ENCODE results near the gene FKBP6.
"Not testable (repeated sequence)": the region's sequence is repeated elsewhere in the genome, so short reads cannot be mapped to it uniquely, and the experiment has no call there.

Gene FKBP6, protein sequence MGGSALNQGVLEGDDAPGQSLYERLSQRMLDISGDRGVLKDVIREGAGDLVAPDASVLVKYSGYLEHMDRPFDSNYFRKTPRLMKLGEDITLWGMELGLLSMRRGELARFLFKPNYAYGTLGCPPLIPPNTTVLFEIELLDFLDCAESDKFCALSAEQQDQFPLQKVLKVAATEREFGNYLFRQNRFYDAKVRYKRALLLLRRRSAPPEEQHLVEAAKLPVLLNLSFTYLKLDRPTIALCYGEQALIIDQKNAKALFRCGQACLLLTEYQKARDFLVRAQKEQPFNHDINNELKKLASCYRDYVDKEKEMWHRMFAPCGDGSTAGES

DNA sequence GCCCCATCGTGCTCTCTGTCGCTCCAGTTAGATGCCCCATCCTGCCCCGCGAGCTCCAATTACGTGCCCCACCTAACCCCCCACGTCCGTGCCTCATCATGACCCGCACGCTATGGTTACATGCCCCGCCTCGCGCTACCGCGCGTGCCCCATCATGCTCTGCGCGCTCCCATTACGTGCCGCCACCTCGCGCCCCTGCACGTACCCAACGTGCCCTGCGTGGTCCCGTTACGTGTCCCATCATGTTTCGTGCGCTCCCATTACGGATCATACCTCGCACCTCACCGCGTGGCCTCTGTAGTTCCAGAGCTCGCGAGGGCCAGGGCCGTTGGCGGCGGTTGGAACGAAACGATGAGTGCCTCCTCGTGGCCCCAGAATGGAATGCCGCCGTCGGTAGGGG lies at the start of gene FKBP6, which contains the start of gene TRIM50:
TSS of gene FKBP6 (plus strand) at position 240 of the 400 bp plus-strand sequence. CDS start 268 bp downstream, outside the sequence.
TSS of gene TRIM50 (minus strand) at position 161 of the 400 bp plus-strand sequence. CDS start 3,295 bp downstream, outside the sequence.
- in situ Hi-C loops (cut with MboI; ENCODE audit: low sequenced_read_pairs), result not testable (repeated sequence)

DNA sequence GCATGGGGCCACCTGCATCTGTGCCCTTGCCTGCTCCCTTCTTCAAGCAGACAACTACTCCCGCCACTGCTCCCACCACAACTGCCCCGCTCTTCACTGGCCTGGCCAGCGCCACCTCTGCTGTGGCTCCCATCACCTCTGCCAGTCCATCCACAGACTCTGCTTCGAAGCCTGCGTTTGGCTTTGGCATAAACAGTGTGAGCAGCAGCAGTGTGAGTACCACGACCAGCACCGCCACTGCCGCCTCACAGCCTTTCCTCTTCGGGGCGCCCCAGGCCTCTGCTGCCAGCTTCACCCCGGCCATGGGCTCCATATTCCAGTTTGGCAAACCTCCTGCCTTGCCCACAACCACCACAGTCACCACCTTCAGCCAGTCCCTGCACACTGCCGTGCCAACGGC lies 30.7 kb upstream of the FKBP6 start:
- in situ Hi-C loops (cut with MboI; ENCODE audit: low sequenced_read_pairs), result not testable (repeated sequence)

DNA sequence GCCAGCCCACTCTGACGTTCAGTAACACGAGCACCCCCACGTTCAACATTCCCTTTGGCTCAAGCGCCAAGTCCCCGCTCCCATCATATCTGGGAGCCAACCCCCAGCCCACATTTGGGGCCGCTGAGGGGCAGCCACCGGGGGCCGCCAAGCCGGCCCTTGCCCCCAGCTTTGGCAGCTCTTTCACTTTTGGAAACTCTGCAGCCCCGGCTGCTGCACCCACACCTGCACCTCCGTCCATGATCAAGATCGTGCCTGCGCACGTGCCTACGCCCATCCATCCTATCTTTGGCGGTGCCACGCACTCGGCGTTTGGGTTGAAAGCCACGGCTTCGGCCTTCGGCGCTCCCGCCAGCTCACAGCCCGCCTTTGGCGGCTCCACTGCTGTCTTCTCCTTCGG lies 30.3 kb upstream of the FKBP6 start:
- in situ Hi-C loops (cut with MboI; ENCODE audit: low sequenced_read_pairs), result not testable (repeated sequence)

DNA sequence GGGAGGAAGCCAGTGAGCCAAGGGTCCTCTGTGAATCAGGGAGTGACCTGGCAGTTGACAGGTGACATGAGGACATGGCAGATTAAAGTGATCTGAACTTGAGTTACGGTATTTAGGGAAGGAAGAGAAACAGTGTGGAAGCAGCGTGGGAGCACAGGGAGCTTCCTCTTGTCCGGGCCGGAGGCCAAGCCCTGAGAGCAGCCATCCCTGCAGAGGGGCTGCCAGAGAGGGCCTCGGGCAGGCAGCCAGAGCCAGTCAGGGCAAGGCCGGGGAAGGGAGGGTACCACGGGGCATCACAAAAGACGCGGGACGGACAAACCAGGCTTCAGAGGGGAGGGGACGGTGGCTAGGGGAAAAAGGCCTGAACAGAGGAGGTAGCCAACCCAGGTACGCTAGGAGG lies 28.1 kb upstream of the FKBP6 start:
- in situ Hi-C loops (cut with MboI; ENCODE audit: low sequenced_read_pairs), result not testable (repeated sequence)

DNA sequence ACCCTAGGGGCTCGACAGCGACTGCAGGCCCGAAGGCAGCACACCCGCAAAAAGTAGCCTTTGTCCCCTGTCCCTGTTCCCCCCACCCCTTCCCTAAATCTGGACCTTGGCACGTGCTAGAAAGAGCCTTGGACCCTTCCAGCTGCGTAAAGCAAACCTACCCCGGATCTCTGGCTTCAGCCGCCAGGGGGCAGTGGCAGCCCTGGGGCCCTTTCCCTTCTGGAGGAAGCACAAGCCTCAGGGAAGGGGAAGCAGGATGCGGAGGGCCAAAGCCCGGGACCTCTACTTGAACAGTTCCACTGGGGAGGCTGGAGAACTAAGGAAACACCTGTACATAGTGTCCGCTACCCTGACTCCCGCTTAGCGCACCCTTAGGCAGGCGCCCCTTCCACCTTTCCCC lies 26.9 kb upstream of the FKBP6 start:
- in situ Hi-C loops (cut with MboI; ENCODE audit: low sequenced_read_pairs), result not testable (repeated sequence)

DNA sequence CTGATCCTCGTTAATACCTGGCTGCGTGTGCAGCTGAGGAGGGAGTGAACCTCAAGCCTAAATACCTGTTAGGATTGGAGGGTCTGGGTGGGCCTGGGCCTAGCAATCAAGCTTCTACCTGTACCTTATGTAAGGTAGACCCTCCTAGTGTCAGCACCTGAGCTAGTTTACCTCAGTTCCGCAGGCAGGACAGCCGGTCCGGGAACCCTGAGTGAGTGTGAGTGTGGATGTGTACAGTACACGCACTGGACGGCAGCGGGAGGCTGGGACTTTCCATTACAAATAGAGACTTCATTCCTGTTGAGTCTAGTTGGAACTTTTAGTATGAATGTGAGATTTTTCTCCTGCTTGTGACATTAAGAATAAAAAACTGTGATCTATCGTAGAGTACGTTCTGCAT lies 25.1 kb upstream of the FKBP6 start:
- in situ Hi-C loops (cut with MboI; ENCODE audit: low sequenced_read_pairs), result not testable (repeated sequence)

DNA sequence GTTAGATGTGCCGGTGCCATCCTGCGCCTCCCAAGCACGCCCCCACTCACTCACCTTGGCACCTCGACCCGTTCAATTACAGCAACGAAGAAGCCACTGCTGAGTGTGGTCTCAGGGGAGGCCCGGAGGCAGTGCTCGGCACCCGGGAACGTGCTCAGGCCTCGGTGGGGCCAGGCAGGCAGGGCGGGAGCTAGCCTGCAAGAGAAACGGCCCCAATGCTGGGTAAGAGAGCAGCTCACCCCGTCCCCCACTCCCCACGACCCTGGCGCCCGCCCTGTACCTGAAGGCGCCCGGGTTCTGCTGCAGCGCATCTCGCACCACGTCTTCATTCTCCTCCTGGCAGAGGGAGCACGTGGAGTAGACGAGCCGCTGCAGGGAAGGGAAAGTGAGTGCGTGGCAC lies 24.4 kb upstream of the FKBP6 start:
- in situ Hi-C loops (cut with MboI; ENCODE audit: low sequenced_read_pairs), result no loop called here

DNA sequence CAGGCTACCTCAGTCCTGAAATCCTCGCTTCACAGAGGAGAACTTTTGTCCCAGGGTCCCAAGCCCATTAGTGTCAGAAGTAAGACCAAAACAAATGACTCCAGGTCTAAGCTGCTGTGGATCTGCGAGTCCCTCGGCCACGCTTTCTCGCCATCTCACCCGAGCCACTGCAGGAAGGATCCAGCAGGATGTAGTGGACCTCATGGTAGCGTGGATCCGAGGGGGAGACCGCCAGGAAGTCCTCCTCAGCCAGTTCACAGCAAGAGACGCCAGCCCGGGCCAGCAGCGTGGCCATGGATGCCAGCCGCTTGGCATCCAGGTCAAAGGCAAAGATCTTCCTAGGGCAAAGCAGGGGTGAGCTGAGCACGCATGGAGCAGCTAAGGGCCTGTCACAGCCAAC lies 23.9 kb upstream of the FKBP6 start:
- in situ Hi-C loops (cut with MboI; ENCODE audit: low sequenced_read_pairs), result no loop called here

DNA sequence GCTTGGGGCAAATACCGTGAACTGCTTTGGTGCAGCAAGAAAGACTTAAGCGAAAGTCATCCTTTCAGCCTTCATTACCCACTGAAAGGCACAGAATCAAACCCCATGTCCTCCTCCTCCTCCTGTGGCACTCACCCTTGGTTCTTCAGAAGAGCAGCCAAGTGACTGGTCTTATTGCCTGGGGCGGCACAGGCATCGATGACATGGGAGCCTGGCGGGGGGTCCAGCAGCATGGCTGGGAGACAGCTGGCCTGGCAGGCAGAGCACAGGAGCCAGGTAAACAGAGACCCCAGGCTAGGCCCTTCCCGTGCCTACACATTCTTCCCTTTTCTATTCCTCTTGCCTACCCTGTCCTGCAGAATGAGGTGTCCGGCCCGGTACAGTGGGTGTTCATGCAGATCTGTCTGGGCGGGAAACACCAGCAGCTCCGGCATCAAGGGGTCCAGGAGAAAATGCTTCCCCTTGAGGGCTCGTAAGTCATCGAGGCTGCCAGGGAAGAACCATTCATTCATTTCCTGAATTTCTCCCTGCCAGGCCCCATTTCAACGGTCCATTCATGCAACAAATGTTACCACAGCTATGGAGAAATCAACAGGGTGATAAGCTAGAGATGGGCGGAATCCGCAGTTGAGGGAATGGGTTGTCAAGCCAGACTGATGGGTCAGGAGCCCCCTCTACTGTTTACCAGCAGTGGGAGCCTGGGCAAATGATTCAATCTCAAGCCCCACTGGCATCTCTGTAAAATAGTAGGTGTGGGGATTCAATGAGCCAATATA lies 23.2 kb upstream of the FKBP6 start:
- in situ Hi-C loops (cut with MboI; ENCODE audit: low sequenced_read_pairs), result not testable (repeated sequence)

DNA sequence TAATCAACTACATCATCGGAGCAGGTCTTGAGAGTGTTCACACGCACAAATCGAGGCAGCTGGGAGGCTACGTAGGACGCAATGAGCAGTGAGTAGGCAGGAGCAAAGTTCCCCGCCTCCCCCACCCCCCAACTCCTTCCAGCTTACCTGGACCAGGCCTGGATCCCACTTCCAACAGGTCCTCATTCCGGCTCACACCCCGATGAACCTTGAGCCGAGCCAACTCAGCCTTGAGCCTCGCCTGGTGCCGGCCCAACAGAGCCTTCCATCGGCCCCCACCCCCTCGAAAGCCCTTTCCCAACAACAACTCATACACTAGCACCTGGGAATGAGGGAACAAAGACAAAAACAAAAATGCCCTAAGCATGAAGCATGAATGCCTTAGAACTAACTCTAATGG lies 20.5 kb upstream of the FKBP6 start:
- in situ Hi-C loops (cut with MboI; ENCODE audit: low sequenced_read_pairs), result no loop called here

DNA sequence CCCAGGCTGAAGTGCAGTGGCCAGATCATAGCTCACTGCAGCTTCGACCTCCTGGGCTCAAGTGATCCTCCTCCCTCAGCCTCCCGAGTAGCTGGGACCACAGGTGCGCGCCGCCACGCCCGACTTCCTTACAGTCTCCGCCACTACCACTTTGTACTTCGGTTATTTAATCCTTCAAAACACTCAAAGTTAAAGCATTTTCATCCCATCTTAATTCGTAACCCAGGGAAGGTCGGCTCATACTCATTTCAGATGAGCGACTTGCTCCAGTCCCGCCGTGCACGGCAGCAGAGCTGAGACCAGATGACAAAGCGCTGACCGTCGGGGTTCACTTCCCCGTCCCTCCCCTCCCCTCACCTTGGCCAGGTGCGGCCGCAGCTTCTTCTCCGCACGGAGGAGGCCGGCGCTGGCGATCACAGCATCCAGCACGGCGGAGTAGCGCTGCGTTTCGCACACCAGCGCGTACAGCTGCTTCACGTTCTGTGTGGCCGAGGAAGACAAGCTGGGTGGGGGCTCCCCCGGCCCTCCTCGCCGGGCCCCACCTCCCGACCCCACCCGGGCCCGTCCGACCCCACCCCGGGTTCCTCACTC lies 19.8 kb upstream of the FKBP6 start:
- in situ Hi-C loops (cut with MboI; ENCODE audit: low sequenced_read_pairs), result no loop called here

DNA sequence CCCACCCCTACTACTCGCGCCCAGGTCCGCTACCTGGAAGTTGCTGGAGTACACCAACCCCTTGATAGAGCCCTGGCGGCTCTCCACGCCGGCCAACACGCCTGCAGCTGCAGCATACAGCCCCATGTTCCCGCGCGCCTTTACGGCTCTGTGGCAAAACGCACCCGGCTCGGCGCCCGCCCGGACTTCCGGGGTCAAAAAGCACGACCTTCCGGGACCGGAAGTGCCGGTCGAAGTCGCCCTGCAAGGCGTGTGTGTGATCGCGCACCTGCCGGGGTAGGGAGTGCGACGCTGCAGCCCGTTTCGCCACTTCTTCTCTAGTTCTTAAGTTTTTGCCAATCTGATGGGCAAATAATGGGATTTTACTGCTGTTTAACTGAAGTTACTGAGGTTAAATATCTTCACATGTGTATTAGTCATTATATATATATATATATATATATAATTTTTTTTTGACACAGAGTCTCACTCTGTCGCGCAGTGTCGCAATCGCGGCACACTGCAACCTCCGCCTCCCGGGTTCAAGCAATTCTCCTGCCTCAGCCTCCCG lies 19.2 kb upstream of the FKBP6 start, which contains the start of gene NSUN5:
TSS of gene NSUN5 (minus strand) at position 162 of the 550 bp plus-strand sequence. CDS start at position 126, 36 bp downstream.
- in situ Hi-C loops (cut with MboI; ENCODE audit: low sequenced_read_pairs), result no loop called here

DNA sequence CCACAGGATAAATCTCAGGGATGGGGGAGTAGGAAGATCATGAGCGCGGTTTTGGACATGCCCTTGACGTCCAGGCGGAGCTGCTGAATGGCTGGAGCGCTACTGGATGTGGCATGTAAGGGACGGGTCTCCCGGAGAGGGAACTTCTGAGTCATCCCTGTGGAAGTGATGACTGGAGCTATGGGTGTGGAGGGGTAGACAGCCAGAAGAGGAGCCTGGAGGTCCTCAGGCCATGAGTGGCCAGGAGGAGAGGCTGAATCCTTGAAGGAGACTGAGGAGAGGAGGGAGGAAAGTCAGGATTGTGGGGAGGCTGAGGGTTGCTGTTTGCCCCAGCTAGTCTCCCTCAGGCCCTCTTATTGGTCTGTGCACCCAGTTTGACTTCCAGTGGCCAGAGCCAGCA lies 16.5 kb upstream of the FKBP6 start:
- in situ Hi-C loops (cut with MboI; ENCODE audit: low sequenced_read_pairs), result not testable (repeated sequence)

DNA sequence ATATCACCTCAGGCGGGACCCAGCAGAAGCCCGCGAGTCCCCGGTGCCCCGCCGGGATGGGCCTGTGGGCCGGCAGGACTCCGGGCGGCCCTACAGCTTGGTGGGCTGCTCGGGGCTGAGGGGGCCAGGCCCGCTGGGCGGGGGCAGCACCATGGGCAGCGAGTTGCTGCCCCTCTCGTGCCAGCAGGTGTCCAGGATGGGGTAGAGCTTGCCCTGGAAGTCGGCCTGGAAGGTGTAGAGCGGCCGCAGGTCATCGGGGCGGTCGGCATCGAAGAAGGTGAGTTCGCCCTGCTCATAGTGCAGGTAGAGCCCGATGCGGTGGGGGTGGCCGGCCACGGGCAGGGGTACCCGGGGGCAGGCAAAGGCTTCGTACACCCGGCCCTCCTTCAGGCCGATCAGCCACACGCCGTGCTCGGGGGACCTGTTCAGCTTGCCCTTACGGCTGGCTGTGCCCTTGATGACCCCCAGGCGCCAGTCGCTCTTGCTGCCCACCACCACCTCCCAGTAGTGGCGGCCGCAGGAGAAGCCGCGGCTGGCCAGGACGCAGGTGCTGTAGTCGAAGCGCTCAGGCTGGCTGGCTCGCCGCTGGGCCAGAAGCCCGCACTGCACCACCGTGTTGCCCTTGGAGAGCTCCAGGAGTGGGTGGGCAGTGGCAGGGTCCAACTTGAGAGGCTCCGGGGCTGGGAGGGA lies 15.0 kb upstream of the FKBP6 start:
- in situ Hi-C loops (cut with MboI; ENCODE audit: low sequenced_read_pairs), result no loop called here

DNA sequence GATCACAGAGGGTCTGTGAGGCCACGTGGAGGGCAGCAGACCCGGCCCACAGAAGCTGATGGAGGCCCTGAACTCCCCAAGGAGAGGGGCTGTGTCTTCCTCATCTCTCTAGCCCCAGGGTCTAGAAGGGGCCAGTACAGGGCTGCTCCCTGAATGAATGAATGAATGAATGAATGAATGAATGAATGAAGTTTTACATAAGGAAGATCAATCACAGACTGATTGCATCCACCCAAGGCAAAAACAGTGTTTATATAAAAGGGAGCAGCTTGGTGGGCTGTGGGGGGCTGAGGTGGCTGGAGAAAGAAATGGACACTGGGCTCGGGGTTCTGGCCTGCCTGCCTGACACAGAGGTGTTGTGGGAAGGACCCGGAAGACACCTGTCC lies 14.4 kb upstream of the FKBP6 start:
- in situ Hi-C loops (cut with MboI; ENCODE audit: low sequenced_read_pairs), result no loop called here

DNA sequence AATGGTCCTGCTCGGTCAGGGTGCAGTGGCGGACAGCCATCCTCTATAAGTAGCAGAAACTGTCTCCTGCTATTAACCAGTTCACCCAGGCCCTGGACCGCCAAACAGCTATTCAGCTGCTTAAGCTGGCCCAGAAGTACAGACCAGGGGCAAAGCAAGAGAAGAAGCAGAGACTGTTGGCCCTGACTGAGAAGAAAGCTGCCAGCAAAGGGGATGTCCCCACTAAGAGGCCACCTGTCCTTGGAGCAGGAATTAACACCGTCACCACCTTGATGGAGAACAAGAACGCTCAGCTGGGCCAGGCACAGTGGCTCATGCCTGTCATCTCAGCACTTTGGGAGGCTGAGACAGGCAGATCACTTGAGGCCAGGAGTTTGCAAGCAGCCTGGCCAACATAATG lies 13.7 kb upstream of the FKBP6 start:
- in situ Hi-C loops (cut with MboI; ENCODE audit: low sequenced_read_pairs), result no loop called here

DNA sequence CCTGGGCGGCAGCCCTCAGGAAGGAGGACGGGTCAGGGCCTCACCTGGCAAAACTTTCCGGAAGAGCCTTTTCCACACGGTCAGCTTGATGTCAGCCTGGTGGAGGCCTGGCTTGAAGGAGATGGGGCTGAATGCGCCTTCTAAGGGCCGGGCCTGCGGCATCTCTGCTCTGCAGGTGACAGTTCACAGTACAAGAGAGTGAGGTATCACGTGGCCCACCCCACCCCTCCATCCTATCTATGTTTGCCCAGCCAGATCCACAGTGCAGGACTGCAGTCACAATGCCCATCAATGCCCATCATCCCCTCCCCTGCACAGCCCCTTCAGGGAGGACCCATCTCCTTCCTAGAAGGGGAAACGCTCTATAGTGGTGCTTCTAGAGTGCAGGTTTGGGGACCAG lies 11.4 kb upstream of the FKBP6 start:
- in situ Hi-C loops (cut with MboI; ENCODE audit: low sequenced_read_pairs), result no loop called here

DNA sequence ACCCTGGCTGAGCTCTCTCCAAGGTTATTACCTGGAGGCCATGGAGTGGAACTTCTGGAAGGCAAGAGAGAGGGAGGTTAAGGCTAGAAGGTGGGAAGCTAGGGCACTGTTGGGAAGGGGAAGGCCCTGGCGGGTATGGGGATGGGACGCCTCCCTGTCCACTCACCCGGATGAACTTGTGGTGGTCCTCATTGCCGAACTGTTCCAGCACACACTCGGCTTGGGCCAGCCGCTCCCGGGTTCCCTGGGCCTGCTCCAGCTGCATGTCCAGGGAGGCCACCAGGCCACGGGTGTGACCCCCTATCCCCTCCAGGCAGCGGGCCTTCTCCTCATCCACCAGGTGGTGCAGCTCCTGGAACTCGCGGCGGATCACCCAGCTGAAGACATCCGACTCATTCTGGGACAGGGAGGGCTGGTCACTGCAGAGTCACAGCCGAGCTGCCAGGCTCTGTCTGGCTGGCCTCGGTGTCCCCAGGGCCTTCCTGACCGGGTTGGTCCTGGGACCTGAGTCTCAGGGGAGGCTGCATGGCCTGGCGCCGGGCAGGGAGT lies 9.2 kb upstream of the FKBP6 start:
- in situ Hi-C loops (cut with MboI; ENCODE audit: low sequenced_read_pairs), result not testable (repeated sequence)

DNA sequence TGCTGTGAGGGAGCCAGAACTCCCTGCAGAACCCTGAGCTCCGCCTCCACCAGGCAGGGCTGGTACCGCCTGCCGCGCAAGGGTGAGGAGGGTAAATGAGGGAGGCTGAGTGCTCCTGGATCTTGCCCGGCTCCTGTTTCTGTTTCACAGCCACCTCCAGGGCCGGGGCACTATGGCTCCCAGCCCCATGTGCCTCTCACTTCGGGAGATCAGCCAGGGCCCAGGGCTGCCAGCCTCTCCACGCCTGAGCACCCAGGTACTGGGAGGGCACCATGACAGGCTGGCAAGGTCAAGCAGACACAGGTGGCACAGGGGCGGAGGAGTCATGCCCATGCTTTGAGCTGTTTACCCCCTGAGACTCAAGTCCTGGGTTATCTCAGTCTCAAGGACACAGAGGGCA lies 8.4 kb upstream of the FKBP6 start:
- in situ Hi-C loops (cut with MboI; ENCODE audit: low sequenced_read_pairs), result not testable (repeated sequence)

DNA sequence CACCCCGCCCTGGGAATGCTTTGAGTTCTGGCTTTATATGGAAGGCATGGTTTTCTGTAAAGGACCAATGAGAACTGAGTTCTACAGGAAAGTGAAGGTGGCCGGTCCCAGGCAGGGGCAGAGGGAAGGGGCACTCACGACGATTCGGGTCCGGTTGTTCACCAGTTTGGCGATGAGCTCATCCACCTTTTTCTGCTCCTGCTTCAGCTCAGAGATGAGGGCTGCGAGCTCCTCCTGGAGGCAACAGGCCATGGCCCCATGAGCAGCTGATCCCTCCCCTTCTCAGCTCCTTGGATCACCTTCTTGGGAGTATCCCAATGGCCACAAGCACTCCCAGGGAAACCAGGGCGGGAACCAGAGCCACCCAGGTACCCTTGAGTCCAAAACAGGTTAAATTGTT lies 8.0 kb upstream of the FKBP6 start:
- in situ Hi-C loops (cut with MboI; ENCODE audit: low sequenced_read_pairs), result not testable (repeated sequence)

Measured in HL-60/S4 treated with retinoic acid at 250 ng/mL for 4 days and 3 days (cell line).